Astrocyte (in vitro differentiated cells and primary cell): ENCODE measurements around the gene RNLS.

ENCODE experiments used
- CTCF ChIP-seq: IDR thresholded peaks from 2 replicates; pipeline ENCODE4 v1.5.1; 2011; ENCODE audit warnings: low read depth, mild to moderate bottlenecking, inconsistent platforms, low read length, moderate library complexity; ENCODE audit not compliant: insufficient read depth
- EZH2 ChIP-seq: IDR thresholded peaks from 2 replicates; pipeline ENCODE4 v1.6.1; 2012; ENCODE audit warnings: mild to moderate bottlenecking, low read length, inconsistent platforms; ENCODE audit not compliant: insufficient read depth

GRCh38 chr10:88442716-88443115 is 140.4 kb downstream of the RNLS start:
- TF ChIP-seq CTCF = no peak
- no peak for TF ChIP-seq EZH2
